Endometrial microvascular endothelial cells (primary cell): ENCODE results near the gene CD2AP. TPM values are rescaled to one million over a fixed set of nuclear protein-coding genes. Genes with fewer than 3 reads are reported as not detected.

Experiments
- in situ Hi-C: cut with HindIII; loops from 2 replicates; pipeline ENCODE4 v1.10.0; 2017; ENCODE audit warnings: low sequenced_read_pairs, low pct_unique_long_range_greater_than_20kb; ENCODE audit errors: inconsistent ontology term
- total RNA-seq: library from RNA; depleted of rRNA; stranded (reverse); fragments of >200 nt; gene quantifications from one replicate; pipeline ENCODE4 v1.2.3, GENCODE V29; 2015; ENCODE audit errors: inconsistent ontology term

CD2AP gene
- total RNA-seq, 1 donor from 2014 or later = 29.1 TPM

DNA sequence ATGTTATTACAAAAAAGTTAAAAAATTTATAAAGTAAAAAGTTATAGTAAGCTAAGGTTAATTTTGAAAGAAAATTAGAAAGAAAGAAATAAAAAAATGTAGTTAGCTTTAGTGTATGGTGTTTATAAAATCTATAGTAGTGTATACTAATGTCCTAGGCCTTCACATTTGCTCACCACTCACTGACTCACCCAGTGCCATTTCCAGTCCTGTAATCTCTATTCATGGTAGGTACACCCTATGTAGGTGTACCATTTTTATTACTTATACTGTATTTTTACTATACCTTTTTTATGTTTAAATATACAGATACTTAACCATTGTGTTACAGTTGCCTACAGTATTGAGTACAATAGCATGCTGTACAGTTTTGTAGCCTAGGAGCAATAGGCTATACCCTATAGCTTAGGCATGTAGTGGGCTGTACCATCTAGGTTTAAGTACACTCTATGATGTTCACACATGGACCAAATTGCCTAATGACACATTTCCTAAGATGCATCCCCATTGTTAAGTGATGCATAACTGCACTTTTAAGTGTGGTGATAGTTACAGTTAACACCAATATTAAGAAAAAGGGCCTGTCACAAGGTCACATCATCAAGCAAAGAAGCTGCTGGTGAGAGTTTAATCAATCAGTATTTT is 8.0 kb downstream of the CD2AP start:
- in situ Hi-C loops = no loop called here

GRCh38 chr6:47489995-47490394 is 12.4 kb downstream of the CD2AP start:
- in situ Hi-C loops = no loop called here

DNA sequence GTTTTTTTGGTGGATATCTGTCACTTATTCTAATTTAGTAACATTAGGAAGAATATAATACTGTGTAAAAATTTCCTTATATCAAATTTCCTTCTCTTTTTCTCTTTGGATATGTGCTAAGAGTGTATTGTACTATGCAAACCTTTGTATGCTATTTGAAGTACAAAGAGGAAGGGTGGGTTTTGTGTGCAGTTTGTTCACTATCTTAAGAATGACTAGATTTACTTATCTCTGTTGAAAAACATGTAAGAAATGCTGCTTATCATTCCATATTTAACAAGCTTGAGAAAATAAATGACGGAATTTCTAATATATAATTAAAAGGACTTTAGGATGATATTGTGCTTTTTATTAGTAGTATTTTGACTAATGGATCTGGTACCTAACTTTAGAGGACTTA is 13.1 kb downstream of the CD2AP start:
- in situ Hi-C loops = no loop called here

- in situ Hi-C loops = no loop called here
Measured at GRCh38 chr6:47492355-47492754, 14.8 kb downstream of the CD2AP start.

- in situ Hi-C loops = no loop called here
Measured at GRCh38 chr6:47495207-47495606, 17.6 kb downstream of the CD2AP start.

DNA sequence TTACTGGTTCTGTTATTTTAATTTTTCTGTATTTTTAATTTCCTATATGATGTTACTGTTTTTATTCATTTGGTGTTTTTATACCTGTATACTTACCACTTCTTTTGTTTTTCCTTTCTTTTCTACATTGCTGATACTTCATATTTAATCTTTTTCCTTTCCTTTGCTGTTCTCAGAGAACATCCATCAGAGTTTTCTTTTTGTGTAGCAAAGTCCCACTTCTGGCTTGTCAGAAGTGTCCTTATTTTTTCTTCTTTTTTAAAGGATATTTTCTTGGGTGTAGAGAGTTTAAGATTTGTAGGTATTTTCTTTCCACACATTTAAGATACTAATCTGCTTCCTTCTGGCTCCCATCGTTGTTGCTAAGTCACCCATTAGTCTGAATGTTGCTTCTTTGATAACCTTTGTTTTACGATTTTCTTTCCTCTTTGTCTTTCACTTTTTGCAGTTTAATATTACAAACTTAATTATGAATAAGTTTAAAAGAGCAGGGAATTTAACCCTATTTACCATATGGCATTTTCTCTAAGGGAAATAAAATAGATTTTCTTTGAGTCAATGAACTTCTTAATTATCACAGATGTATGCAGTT is 18.5 kb downstream of the CD2AP start:
- in situ Hi-C loops = no loop called here

DNA sequence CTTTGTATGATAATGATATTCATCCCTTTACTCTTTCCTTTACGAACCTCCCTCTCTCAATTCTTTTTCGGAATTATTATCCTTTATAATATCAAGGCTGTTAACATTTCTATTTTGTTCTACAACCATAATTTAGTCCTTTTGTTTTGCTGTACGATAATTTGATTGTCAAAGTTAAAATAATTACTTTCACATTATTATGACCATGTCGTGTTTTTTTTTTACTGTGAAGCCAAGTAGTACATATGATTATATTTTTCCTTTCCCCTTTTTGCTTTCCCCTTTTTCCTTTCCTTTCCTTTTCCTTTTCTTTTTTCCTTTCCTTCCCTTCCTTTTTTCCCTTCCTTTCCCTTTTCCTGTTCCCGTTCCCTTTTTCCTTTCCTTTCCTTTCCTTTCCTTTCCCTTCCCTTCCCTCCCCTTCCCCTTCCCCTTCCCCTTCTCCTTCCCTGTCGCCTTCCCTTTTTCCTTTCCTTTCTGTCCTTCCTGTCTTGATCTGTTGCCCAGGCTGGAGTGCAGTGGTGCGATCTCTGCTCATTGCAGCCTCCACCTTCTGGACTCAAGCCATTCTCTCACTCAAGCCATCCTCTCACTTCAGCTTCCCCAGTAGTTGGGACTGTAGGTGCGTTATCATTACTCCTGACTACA is 19.5 kb downstream of the CD2AP start:
- in situ Hi-C loops = no loop called here

DNA sequence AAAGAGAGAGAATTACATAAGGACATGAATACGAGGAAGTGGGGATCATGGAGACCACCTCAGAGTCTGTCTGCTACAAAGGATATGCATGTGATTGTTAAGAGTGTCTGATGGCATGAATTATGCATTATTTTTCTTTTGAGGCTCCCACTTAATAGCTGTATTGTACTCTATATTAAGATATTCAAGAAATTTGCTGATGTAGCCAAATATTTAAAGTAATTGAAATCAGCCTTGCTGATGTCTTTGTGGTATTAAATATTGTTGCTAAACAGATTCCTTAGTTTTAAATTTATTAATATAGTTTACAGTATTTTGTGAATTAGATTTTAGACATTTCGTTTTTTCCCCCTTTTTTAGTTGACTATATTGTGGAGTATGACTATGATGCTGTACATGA is 25.3 kb downstream of the CD2AP start:
- in situ Hi-C loops = no loop called here

- in situ Hi-C loops = no loop called here
Measured at GRCh38 chr6:47509937-47510336, 32.3 kb downstream of the CD2AP start.

GRCh38 chr6:47512872-47513271 is 35.3 kb downstream of the CD2AP start:
- in situ Hi-C loops = no loop called here

GRCh38 chr6:47519279-47519678 is 41.7 kb downstream of the CD2AP start:
- in situ Hi-C loops = no loop called here

GRCh38 chr6:47520282-47520681 is 42.7 kb downstream of the CD2AP start:
- in situ Hi-C loops = no loop called here

GRCh38 chr6:47521961-47522360 is 44.4 kb downstream of the CD2AP start:
- in situ Hi-C loops = no loop called here

- in situ Hi-C loops = no loop called here
Measured at GRCh38 chr6:47524136-47524845, 46.7 kb downstream of the CD2AP start.

DNA sequence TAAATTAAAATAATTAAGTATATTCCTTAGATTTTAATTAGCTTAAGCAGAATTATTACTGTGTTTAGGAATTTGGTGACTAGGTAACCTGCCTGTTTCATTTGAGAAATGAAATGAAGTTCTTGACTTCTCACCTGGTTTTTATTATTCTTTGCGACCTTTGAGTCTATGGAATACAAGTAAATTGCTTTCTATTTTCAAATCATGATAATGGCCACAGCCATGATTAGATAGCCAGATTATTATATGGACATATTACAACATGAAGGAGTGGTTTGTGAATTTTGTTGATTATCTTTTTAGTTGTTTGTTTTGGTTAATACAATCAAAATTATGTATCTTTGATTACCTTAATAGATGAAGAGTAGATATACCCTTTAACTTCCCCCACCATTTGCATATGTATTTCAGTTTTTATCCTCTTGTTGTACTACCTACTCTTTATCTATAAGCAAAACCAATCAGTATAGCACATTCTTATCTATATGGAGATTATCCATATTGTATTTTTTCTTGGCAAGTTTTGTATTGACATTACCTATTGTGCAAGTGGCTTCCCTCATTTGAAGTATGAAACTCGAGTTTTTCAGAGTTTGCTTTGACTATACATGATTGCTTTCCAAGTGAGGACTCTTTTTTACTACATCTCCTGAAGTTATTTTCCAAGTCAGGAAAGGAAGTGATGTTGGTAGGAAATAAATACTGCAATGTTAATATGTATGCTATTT is 47.9 kb downstream of the CD2AP start:
- in situ Hi-C loops = no loop called here

GRCh38 chr6:47527274-47527673 is 49.7 kb downstream of the CD2AP start:
- in situ Hi-C loops = no loop called here

- in situ Hi-C loops = no loop called here
Measured at GRCh38 chr6:47529734-47530133, 52.1 kb downstream of the CD2AP start.

- in situ Hi-C loops = no loop called here
Measured at GRCh38 chr6:47532981-47533585, 55.5 kb downstream of the CD2AP start.

- in situ Hi-C loops = no loop called here
Measured at GRCh38 chr6:47534063-47534462, 56.5 kb downstream of the CD2AP start.
